Activated effector memory CD4-positive, alpha-beta T cell treated with Interleukin-2 at 50 U/mL for 16 hours (primary cell): ENCODE results near the gene VWC2.

Source experiments
- DNase-seq: peaks from one replicate; pipeline ENCODE4 v3.0.0-alpha.2; 2020

The VWC2 gene

GRCh38 chr7:49852619-49853462 is 79.4 kb downstream of the VWC2 start:
- no peak for DNase-seq

GRCh38 chr7:49855281-49855980 is 82.0 kb downstream of the VWC2 start:
- DNase-seq: no peak

- no peak for DNase-seq
Measured at GRCh38 chr7:49860293-49860692, 86.9 kb downstream of the VWC2 start.

GRCh38 chr7:49866076-49866735 is 92.8 kb downstream of the VWC2 start:
- DNase-seq: no peak

GRCh38 chr7:49866910-49867309 is 93.5 kb downstream of the VWC2 start:
- no peak for DNase-seq

GRCh38 chr7:49873420-49873819 is 100.0 kb downstream of the VWC2 start:
- no peak for DNase-seq

GRCh38 chr7:49875336-49875735 is 101.9 kb downstream of the VWC2 start:
- no peak for DNase-seq

GRCh38 chr7:49876202-49876601 is 102.8 kb downstream of the VWC2 start:
- no peak for DNase-seq

- no peak for DNase-seq
Measured at GRCh38 chr7:49878089-49878488, 104.7 kb downstream of the VWC2 start.

- DNase-seq: no peak
Measured at GRCh38 chr7:49878627-49879026, 105.2 kb downstream of the VWC2 start.

- DNase-seq: no peak
Measured at GRCh38 chr7:49883933-49884332, 110.5 kb downstream of the VWC2 start.

- no peak for DNase-seq
Measured at GRCh38 chr7:49885593-49886285, 112.3 kb downstream of the VWC2 start.

GRCh38 chr7:49892481-49892880 is 119.0 kb downstream of the VWC2 start:
- no peak for DNase-seq

- DNase-seq: no peak
Measured at GRCh38 chr7:49893131-49893530, 119.7 kb downstream of the VWC2 start.

GRCh38 chr7:49894543-49894942 is 121.1 kb downstream of the VWC2 start:
- DNase-seq: no peak

- no peak for DNase-seq
Measured at GRCh38 chr7:49911909-49912308, 138.5 kb downstream of the VWC2 start.

GRCh38 chr7:49926720-49927119 is 153.3 kb downstream of the VWC2 start:
- no peak for DNase-seq

- DNase-seq: no peak
Measured at GRCh38 chr7:49927631-49928030, 154.2 kb downstream of the VWC2 start.

GRCh38 chr7:49928787-49929186 is 155.3 kb downstream of the VWC2 start:
- no peak for DNase-seq

- DNase-seq: no peak
Measured at GRCh38 chr7:49931627-49932026, 158.2 kb downstream of the VWC2 start.

GRCh38 chr7:49937608-49938007 is 164.2 kb downstream of the VWC2 start:
- DNase-seq: no peak
